Liver (tissue), 3 donors: ENCODE results near the gene CSMD2.

Source experiments
- CTCF ChIP-seq: fragments of 150-350 bp; IDR thresholded peaks from 2 replicates; pipeline ENCODE4 v1.5.1; 2017; ENCODE audit warnings: improper control_type of control experiment, low read depth, low read length; ENCODE audit not compliant: missing input control
- EGR1 ChIP-seq, 2 donors: IDR thresholded peaks; 2 replicates each; pipeline ENCODE4 v1.6.1; 2016 to 2018; ENCODE audit warnings: antibody characterized with exemption in 2 of 2, low read depth in 2 of 2
- FOXA1 ChIP-seq: IDR thresholded peaks from 2 replicates; pipeline ENCODE4 v1.6.1; 2016; ENCODE audit warnings: antibody characterized with exemption
- GABPA ChIP-seq, 2 donors: IDR thresholded peaks in 1 of 2; conservative IDR thresholded peaks in 1 of 2; 2 replicates each; pipeline ENCODE4 v1.6.1; 2016; ENCODE audit warnings: antibody characterized with exemption in 2 of 2, mild to moderate bottlenecking in 1 of 2, moderate library complexity in 1 of 2
- HNF4G ChIP-seq: IDR thresholded peaks from 2 replicates; pipeline ENCODE4 v1.6.1; 2016; ENCODE audit warnings: antibody characterized with exemption
- MAX ChIP-seq: IDR thresholded peaks from 2 replicates; pipeline ENCODE4 v1.6.1; 2016; ENCODE audit warnings: antibody characterized with exemption
- NR2F2 ChIP-seq: IDR thresholded peaks from 2 replicates; pipeline ENCODE4 v1.6.1; 2016; ENCODE audit warnings: antibody characterized with exemption
- RAD21 ChIP-seq, 2 donors: IDR thresholded peaks; 2 replicates each; pipeline ENCODE4 v1.6.1; 2016; ENCODE audit warnings: antibody characterized with exemption in 2 of 2, mild to moderate bottlenecking in 2 of 2
- REST ChIP-seq: IDR thresholded peaks from 2 replicates; pipeline ENCODE4 v1.6.1; 2016; ENCODE audit warnings: antibody characterized with exemption, mild to moderate bottlenecking
- RXRA ChIP-seq, 2 donors: IDR thresholded peaks; 2 replicates each; pipeline ENCODE4 v1.6.1; 2017 to 2018; ENCODE audit warnings: antibody characterized with exemption in 2 of 2, mild to moderate bottlenecking in 1 of 2
- ZBTB33 ChIP-seq: IDR thresholded peaks from 2 replicates; pipeline ENCODE4 v1.6.1; 2016; ENCODE audit warnings: antibody characterized with exemption
- donor health status: healthy.
- donor health status: healthy.

GRCh38 chr1:33975961-33976360, 189.1 kb downstream of the CSMD2 start:
- no peak for TF ChIP-seq ZBTB33
- TF ChIP-seq REST = no peak
- no peak for TF ChIP-seq CTCF
- no peak for TF ChIP-seq GABPA (IDR thresholded peaks at IDR 0.05 in 1 of 2, conservative IDR thresholded peaks at IDR 0.05 in 1 of 2)
- no peak for TF ChIP-seq RAD21 (IDR thresholded peaks at IDR 0.05)
- no peak for TF ChIP-seq MAX
- no peak for TF ChIP-seq RXRA (IDR thresholded peaks at IDR 0.05)
- TF ChIP-seq HNF4G = no peak
- TF ChIP-seq NR2F2 = no peak
- TF ChIP-seq FOXA1 = no peak
- TF ChIP-seq EGR1 (IDR thresholded peaks at IDR 0.05; ENCODE audit: low read depth in 2 of 2) = no peak
